Measurements from ENCODE around the gene SLC9A8. TPM values are rescaled to one million over a fixed set of nuclear protein-coding genes. Genes with fewer than 3 reads are reported as not detected.

SLC9A8 gene
- total RNA-seq, 1 experiment from 2014 or later = 7.5 TPM

DNA sequence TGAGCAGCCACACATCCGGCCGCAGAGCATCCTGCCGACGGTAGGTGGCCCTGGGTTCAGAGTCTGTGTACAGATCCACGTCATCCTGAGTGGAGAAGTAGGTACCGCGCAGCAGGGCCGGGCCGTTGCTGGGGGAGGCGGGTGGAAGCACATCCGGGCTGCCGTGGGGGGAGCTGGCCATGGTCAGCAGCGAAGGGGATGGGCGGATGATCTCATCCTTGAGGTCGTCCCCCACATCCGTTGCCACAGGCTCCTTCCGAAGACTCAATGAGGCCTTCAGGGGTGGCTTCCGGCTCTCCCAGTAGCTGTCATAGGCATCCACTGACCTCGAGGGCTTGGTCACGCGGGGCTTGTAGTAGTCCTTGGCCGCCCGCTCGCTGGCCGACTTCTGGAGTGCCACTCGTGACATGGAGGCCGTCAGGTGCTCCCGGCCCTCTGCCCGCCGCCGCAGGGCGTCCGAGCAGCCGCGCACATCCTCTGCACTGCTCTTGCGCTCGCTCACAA, 93.5 kb downstream of the SLC9A8 start:
- H2BK15ac ChIP-seq (ENCODE audit: low read depth, low read length) = no peak overlapping the region
- H3K9ac ChIP-seq (ENCODE audit: extremely low read depth, insufficient read length, low read length) = no peak overlapping the region
- Mint-ChIP-seq H3K9me3 (no peaks in the 10 kb centered on the region), H3K4me3 (no peak overlapping the region), H3K27ac (no peak overlapping the region), H3K36me3 (ENCODE audit: insufficient read depth in 1 of 3, low read depth in 3 of 3) (peaks cover 12 to 40% (median 29%) of the 10 kb centered on the region in 3 experiments), H3K27me3 (ENCODE audit: low read depth) (no peaks in the 10 kb centered on the region), H3K4me1 (no peaks in the 10 kb centered on the region)
- H3K56ac ChIP-seq (ENCODE audit: insufficient read length, low read depth, low read length) = no peak overlapping the region
- no peak overlapping the region for H3K4ac ChIP-seq (ENCODE audit: low read depth, low read length)
- H3K4me1 ChIP-seq (ENCODE audit: insufficient read depth, low read length) = no peaks in the 10 kb centered on the region
- H3K14ac ChIP-seq (ENCODE audit: insufficient read depth, low read length) = no peak overlapping the region
- no peak overlapping the region for H2BK20ac ChIP-seq (ENCODE audit: low read depth, low read length, poor library complexity, severe bottlenecking)
- no peak overlapping the region for H3K4me2 ChIP-seq (ENCODE audit: insufficient read depth, insufficient read length, low read length)
- no peak overlapping the region for H3K23ac ChIP-seq (ENCODE audit: insufficient read length, low read depth, low read length)
- TF ChIP-seq, protein P1, sequence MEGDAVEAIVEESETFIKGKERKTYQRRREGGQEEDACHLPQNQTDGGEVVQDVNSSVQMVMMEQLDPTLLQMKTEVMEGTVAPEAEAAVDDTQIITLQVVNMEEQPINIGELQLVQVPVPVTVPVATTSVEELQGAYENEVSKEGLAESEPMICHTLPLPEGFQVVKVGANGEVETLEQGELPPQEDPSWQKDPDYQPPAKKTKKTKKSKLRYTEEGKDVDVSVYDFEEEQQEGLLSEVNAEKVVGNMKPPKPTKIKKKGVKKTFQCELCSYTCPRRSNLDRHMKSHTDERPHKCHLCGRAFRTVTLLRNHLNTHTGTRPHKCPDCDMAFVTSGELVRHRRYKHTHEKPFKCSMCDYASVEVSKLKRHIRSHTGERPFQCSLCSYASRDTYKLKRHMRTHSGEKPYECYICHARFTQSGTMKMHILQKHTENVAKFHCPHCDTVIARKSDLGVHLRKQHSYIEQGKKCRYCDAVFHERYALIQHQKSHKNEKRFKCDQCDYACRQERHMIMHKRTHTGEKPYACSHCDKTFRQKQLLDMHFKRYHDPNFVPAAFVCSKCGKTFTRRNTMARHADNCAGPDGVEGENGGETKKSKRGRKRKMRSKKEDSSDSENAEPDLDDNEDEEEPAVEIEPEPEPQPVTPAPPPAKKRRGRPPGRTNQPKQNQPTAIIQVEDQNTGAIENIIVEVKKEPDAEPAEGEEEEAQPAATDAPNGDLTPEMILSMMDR (conservative IDR thresholded peaks at IDR 0.05) = no peak
- no peaks in the 10 kb centered on the region for H3K9me3 ChIP-seq (ENCODE audit: control insufficient read depth, low read depth, low read length)
- no peak overlapping the region for H2BK120ac ChIP-seq (ENCODE audit: low read depth, low read length, poor library complexity, severe bottlenecking)
- no peaks in the 10 kb centered on the region for H3K27me3 ChIP-seq (ENCODE audit: insufficient read depth, low read length)
- H4K8ac ChIP-seq (replicated peaks; ENCODE audit: insufficient read length, low read depth, low read length) = no peak overlapping the region
- no peaks in the 10 kb centered on the region for H3K79me1 ChIP-seq (ENCODE audit: insufficient read depth, low read depth, low read length, poor library complexity, severe bottlenecking)
- H3K27ac ChIP-seq (ENCODE audit: insufficient read length, low read depth, low read length) = no peak overlapping the region
- no peak overlapping the region for H3T11ph ChIP-seq (ENCODE audit: low read length)
- no CpG with 5 or more reads among the region's 37 CpGs for WGBS (ENCODE audit: extremely low coverage, insufficient read length, low lambda C conversion rate)
- no peak overlapping the region for H2BK5ac ChIP-seq (ENCODE audit: insufficient read length, low read length)
- no peak overlapping the region for H4K91ac ChIP-seq (ENCODE audit: insufficient read length, low read depth, low read length)
- no peaks in the 10 kb centered on the region for H3K23me2 ChIP-seq (ENCODE audit: insufficient read length, low read depth, low read length, poor library complexity, severe bottlenecking)
- no peak overlapping the region for H3K18ac ChIP-seq (ENCODE audit: insufficient read length, low read depth, low read length)
- no peak overlapping the region for H2BK12ac ChIP-seq (ENCODE audit: insufficient read length, low read depth, low read length)
- H2AFZ ChIP-seq (ENCODE audit: low read length) = no peak overlapping the region
- DNase-seq = no peak
- H3K79me2 ChIP-seq (ENCODE audit: insufficient read depth, low read length) = 0 out of 2 replicates have a peak, but pooled peaks cover 4% of the 10 kb centered on the region
- H4K20me1 ChIP-seq (ENCODE audit: control insufficient read depth, insufficient read depth, insufficient read length) = no peaks in the 10 kb centered on the region
- H4K5ac ChIP-seq (ENCODE audit: insufficient read length, low read depth, low read length) = no peak overlapping the region
- no peak overlapping the region for H2AK5ac ChIP-seq (ENCODE audit: insufficient read length, low read length)

All from H9 (cell line).